Panc1 (cell line): Measurements from ENCODE around the gene ANO9. TPM values are rescaled to one million over a fixed set of nuclear protein-coding genes. Genes with fewer than 3 reads are reported as not detected.

Experiments
- ATAC-seq: fragments of 200-7000 bp; cut with Tn5 transposase; 2 replicates; pipeline ENCODE4 v1.9.1; 2020; ENCODE audit warnings: mild to moderate bottlenecking, moderate library complexity
- BruUV-seq: library from RNA; stranded (reverse); fragments of 400-500 nt; replicated peaks from 2 replicates; lab custom pipeline; 2021; lab: Mats Ljungman, UMichigan
- CTCF ChIA-PET: fragments of 300-600 bp; sonication (Branson Sonifier 250); formaldehyde crosslinking; loops from one replicate; lab custom pipeline; 2022; ENCODE audit warnings: antibody characterized with exemption; lab: Charles Lee
- POLR2A ChIA-PET: fragments of 300-600 bp; sonication (Branson Sonifier 250); formaldehyde crosslinking; loops from one replicate; lab custom pipeline; 2022; ENCODE audit warnings: antibody characterized with exemption; lab: Charles Lee
- DNase-seq: peaks from one replicate; pipeline ENCODE4 v3.0.0-alpha.2; 2010; ENCODE audit warnings: low read depth, low spot score
- H3K27ac ChIP-seq: 2 replicates; pipeline ENCODE4 v1.5.1; 2011; ENCODE audit warnings: mild to moderate bottlenecking, low read length, inconsistent platforms
- H3K27me3 ChIP-seq: fragments of 200-500 bp; sonication (Bioruptor generic); 2 replicates; pipeline ENCODE4 v1.6.0; 2014; ENCODE audit warnings: low read length, inconsistent platforms; ENCODE audit not compliant: control insufficient read depth, insufficient read depth
- H3K36me3 ChIP-seq: fragments of 200-500 bp; sonication (Bioruptor generic); 2 replicates; pipeline ENCODE4 v1.5.1; 2014; ENCODE audit warnings: inconsistent platforms, mild to moderate bottlenecking, low read length, moderate library complexity; ENCODE audit not compliant: control insufficient read depth, insufficient read depth
- H3K4me1 ChIP-seq: 2 replicates; pipeline ENCODE4 v1.5.1; 2011; ENCODE audit warnings: inconsistent platforms, mild to moderate bottlenecking, low read length, moderate library complexity; ENCODE audit not compliant: control insufficient read depth, insufficient read depth
- H3K4me3 ChIP-seq, 2 experiments: 2 replicates each; pipeline ENCODE4 v1.5.1; 2011 to 2012; ENCODE audit warnings: low read depth in 2 of 2, low read length in 2 of 2, mild to moderate bottlenecking in 2 of 2, inconsistent platforms in 1 of 2, moderate library complexity in 1 of 2
- H3K9me3 ChIP-seq: fragments of 200-500 bp; sonication (Bioruptor generic); 2 replicates; pipeline ENCODE4 v1.5.1; 2014; ENCODE audit warnings: low read depth, mild to moderate bottlenecking, inconsistent platforms, low read length, moderate library complexity; ENCODE audit not compliant: control insufficient read depth, insufficient read depth
- CTCF ChIP-seq: fragments of 450-650 bp; IDR thresholded peaks from 2 replicates; pipeline ENCODE4 v1.5.1; 2017; ENCODE audit warnings: mild to moderate bottlenecking
- POLR2AphosphoS5 ChIP-seq: IDR thresholded peaks from 2 replicates; pipeline ENCODE4 v1.6.1; 2012; ENCODE audit warnings: mild to moderate bottlenecking, low read depth, low read length, moderate library complexity
- REST ChIP-seq, 2 experiments: IDR thresholded peaks; 2 replicates each; pipeline ENCODE4 v1.6.1; 2011 to 2012; ENCODE audit warnings: low read depth in 2 of 2, control low read depth in 1 of 2, low read length in 1 of 2, mild to moderate bottlenecking in 1 of 2, moderate library complexity in 1 of 2; ENCODE audit not compliant: insufficient read depth in 1 of 2
- SIN3A ChIP-seq: IDR thresholded peaks from 2 replicates; pipeline ENCODE4 v1.6.1; 2012; ENCODE audit warnings: low read depth, mild to moderate bottlenecking, low read length, moderate library complexity, borderline replicate concordance; ENCODE audit not compliant: insufficient read depth
- TCF7L2 ChIP-seq: IDR thresholded peaks from 2 replicates; pipeline ENCODE4 v1.6.1; 2011; ENCODE audit warnings: mild to moderate bottlenecking, low read depth, low read length, inconsistent platforms
- in situ Hi-C: cut with HindIII; loops from 2 replicates; pipeline ENCODE4 v1.10.0; 2016; ENCODE audit warnings: low sequenced_read_pairs, low pct_unique_long_range_greater_than_20kb
- intact Hi-C: fragments of 100-400 bp; cut with micrococcal nuclease; formaldehyde crosslinking; loops from one replicate; pipeline ENCODE4 v1.10.0; 2022; ENCODE audit not compliant: unreplicated experiment
- total RNA-seq: library from RNA; stranded (reverse); gene quantifications from one replicate; pipeline ENCODE4 v1.2.1, GENCODE V29; 2021; ENCODE audit not compliant: unreplicated experiment

Gene ANO9
- total RNA-seq, 1 experiment from 2014 or later: 61.4 TPM

GRCh38 chr11:433641-434040 lies 8.2 kb downstream of the ANO9 start:
- Histone ChIP-seq H3K4me1 (peaks cover 11% of the 10 kb centered on the region), H3K27ac (no peak overlapping the region), H3K27me3 (no peaks in the 10 kb centered on the region), H3K36me3 (no peaks in the 10 kb centered on the region), H3K9me3 (no peaks in the 10 kb centered on the region), H3K4me3 (no peak overlapping the region)
- DNase-seq: no peak
- no peak for ATAC-seq
- intact Hi-C loops: no loop called here
- BruUV-seq: no TSS peak
- TF ChIP-seq REST (IDR thresholded peaks at IDR 0.05; ENCODE audit: insufficient read depth in 1 of 2, low read depth in 2 of 2, low read length in 1 of 2): no peak
- TF ChIP-seq TCF7L2: no peak
- TF ChIP-seq POLR2AphosphoS5: no peak
- no peak for TF ChIP-seq SIN3A
- TF ChIP-seq CTCF: no peak
- CTCF ChIA-PET: no interaction called here
- POLR2A ChIA-PET: no interaction called here
- in situ Hi-C loops: no loop called here

- no peaks in the 10 kb centered on the region for H3K27me3 ChIP-seq
- H3K4me3 ChIP-seq: no peak overlapping the region
- CTCF ChIA-PET: no interaction called here
- intact Hi-C loops (no loop called here), in situ Hi-C loops (no loop called here)
- no peaks in the 10 kb centered on the region for H3K36me3 ChIP-seq
- no peak for DNase-seq
- no peak for TF ChIP-seq TCF7L2
- no peak for TF ChIP-seq REST (IDR thresholded peaks at IDR 0.05; ENCODE audit: insufficient read depth in 1 of 2, low read depth in 2 of 2, low read length in 1 of 2)
- no peak for TF ChIP-seq POLR2AphosphoS5
- TF ChIP-seq CTCF: no peak
- no peak for TF ChIP-seq SIN3A
- no peaks in the 10 kb centered on the region for H3K9me3 ChIP-seq
- ATAC-seq: no peak
- H3K27ac ChIP-seq: no peak overlapping the region
- no TSS peak for BruUV-seq
- H3K4me1 ChIP-seq: peaks cover 11% of the 10 kb centered on the region
- POLR2A ChIA-PET: no interaction called here
Measured at GRCh38 chr11:433111-433510, 8.7 kb downstream of the ANO9 start.
